ENCODE data around the gene MICALL2. TPM values are rescaled to one million over a fixed set of nuclear protein-coding genes. Genes with fewer than 3 reads are reported as not detected.

Gene MICALL2
- total RNA-seq, 1 experiment from 2014 or later, result 3.7 TPM

Other genes with a start within 250 kb of the MICALL2 start
- not detected in 2 replicates for gene UNCX, start 226.6 kb downstream of the MICALL2 start, total RNA-seq (2014; rRNA removed; shearing (Covaris generic))
- 43.1 and 48.7 TPM in 2 replicates for gene INTS1, start 44.9 kb upstream of the MICALL2 start, total RNA-seq (2014; rRNA removed; shearing (Covaris generic))
- gene MAFK, start 71.2 kb upstream of the MICALL2 start, total RNA-seq (2014; rRNA removed; shearing (Covaris generic)), result 114 and 126 TPM in 2 replicates
- 6.4 and 6.7 TPM in 2 replicates for gene TMEM184A, start 96.7 kb upstream of the MICALL2 start, total RNA-seq (2014; rRNA removed; shearing (Covaris generic))
- 125 and 137 TPM in 2 replicates for gene PSMG3, start 110.6 kb upstream of the MICALL2 start, total RNA-seq (2014; rRNA removed; shearing (Covaris generic))
- gene ELFN1, start 210.8 kb upstream of the MICALL2 start, total RNA-seq (2014; rRNA removed; shearing (Covaris generic)), result 1.3 and 1.8 TPM in 2 replicates